PFSK-1 (cell line): ENCODE data around the gene SPATA31D4.
"Not testable (repeated sequence)": the region's sequence is repeated elsewhere in the genome, so short reads cannot be mapped to it uniquely, and the experiment has no call there.

Source experiments
- FOXP2 ChIP-seq: optimal IDR thresholded peaks from 2 replicates; pipeline ENCODE3; 2011; ENCODE audit warnings: borderline replicate concordance, control low read depth, inconsistent platforms; ENCODE audit not compliant: insufficient read depth; ENCODE audit errors: extremely low read length, extremely low read depth
- POLR2AphosphoS5 ChIP-seq: IDR thresholded peaks from 2 replicates; pipeline ENCODE4 v1.6.1; 2012; ENCODE audit warnings: low read depth, mild to moderate bottlenecking, control low read depth, low read length, moderate library complexity
- REST ChIP-seq, 2 experiments: IDR thresholded peaks; 2 replicates each; pipeline versions ENCODE4 v1.6.1 to v1.8.0; 2011 to 2012; ENCODE audit warnings: low read depth in 2 of 2, low read length in 2 of 2, control low read depth in 1 of 2, inconsistent platforms in 1 of 2, mild to moderate bottlenecking in 1 of 2, moderate library complexity in 1 of 2; ENCODE audit not compliant: insufficient read depth in 1 of 2
- SIN3A ChIP-seq: IDR thresholded peaks from 2 replicates; pipeline ENCODE4 v1.6.1; 2012; ENCODE audit warnings: mild to moderate bottlenecking, low read length, moderate library complexity, borderline replicate concordance; ENCODE audit not compliant: insufficient read depth
- TAF1 ChIP-seq: IDR thresholded peaks from 2 replicates; pipeline ENCODE4 v1.6.1; 2012; ENCODE audit warnings: low read length, control low read depth, borderline replicate concordance; ENCODE audit not compliant: insufficient read depth

Gene SPATA31D4

GRCh38 chr9:81943393-81943792, 15.2 kb downstream of the SPATA31D4 start, which contains the start of gene SPATA31D3:
TSS of gene SPATA31D3 (plus strand) at chr9:81943500. CDS start at chr9:81943586, 86 bp downstream.
- TF ChIP-seq POLR2AphosphoS5, FOXP2, TAF1: not testable (repeated sequence)

- no peak for TF ChIP-seq REST (IDR thresholded peaks at IDR 0.05; ENCODE audit: insufficient read depth in 1 of 2, low read depth in 2 of 2, low read length in 2 of 2)
- no peak for TF ChIP-seq POLR2AphosphoS5
- no peak for TF ChIP-seq TAF1
- no peak for TF ChIP-seq SIN3A
- TF ChIP-seq FOXP2 = no peak
These were observed 24.9 kb downstream of the SPATA31D4 start for GRCh38 chr9:81953096-81953495.

GRCh38 chr9:81955625-81956024, 27.4 kb downstream of the SPATA31D4 start:
- TF ChIP-seq POLR2AphosphoS5 (no peak), REST (IDR thresholded peaks at IDR 0.05; ENCODE audit: insufficient read depth in 1 of 2, low read depth in 2 of 2, low read length in 2 of 2) (no peak), SIN3A (no peak), TAF1 (no peak), FOXP2 (no peak)

GRCh38 chr9:81964218-81965171, 36.3 kb downstream of the SPATA31D4 start:
- no peak for TF ChIP-seq POLR2AphosphoS5
- no peak for TF ChIP-seq SIN3A
- TF ChIP-seq FOXP2 = no peak
- no peak for TF ChIP-seq TAF1
- TF ChIP-seq REST (IDR thresholded peaks at IDR 0.05; ENCODE audit: insufficient read depth in 1 of 2, low read depth in 2 of 2, low read length in 2 of 2) = no peak

GRCh38 chr9:81968026-81968425, 39.8 kb downstream of the SPATA31D4 start:
- TF ChIP-seq REST (IDR thresholded peaks at IDR 0.05; ENCODE audit: insufficient read depth in 1 of 2, low read depth in 2 of 2, low read length in 2 of 2) (no peak), TAF1 (no peak), POLR2AphosphoS5 (no peak), SIN3A (no peak), FOXP2 (no peak)
